ENCODE measurements around the gene CDYL.

CDYL gene

DNA sequence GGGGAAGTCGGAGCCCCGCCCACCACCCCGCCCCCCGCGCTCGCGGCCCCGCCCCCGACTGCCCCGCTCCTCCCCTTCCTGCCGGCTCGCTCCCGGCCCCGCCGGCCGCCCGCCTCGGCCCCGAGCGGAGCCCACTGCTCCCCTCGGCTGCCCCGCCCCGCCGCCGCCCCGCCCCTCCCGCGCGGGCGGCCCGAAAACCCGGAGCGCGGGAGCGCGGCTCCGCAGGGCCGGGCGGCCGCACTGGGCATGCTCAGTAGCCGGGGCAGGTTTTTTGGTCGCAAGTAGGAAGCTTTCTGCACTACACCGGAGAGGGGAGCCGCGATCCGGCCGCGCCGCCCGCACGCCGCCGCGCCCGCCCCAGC, at the start of gene CDYL:
Gene CDYL (plus strand): TSS at position 274 of the 362 bp plus-strand sequence. CDS start 380 bp downstream, outside the sequence.
- DNase-seq (ENCODE audit: low read depth in 2 of 2): peak; percentile 86 to 87

DNA sequence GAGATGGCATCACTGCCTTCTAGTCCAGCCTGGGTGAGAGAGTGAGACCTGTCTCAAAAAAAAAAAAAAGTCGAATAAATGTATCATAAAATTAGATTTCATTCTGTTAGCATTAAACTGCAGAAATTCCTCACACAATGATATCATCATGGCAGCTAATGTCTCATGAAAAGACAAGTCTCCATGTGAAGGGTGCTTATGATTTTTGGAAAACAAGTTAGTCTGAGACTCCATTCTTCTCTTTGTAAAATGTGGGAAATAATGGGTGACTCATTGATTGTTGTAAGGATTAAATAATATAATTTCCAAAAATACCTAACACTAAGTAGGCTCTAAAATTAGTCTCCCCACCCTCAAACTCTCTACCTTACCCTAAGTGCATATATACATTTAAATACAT, 49.6 kb upstream of the CDYL start:
- no peak for DNase-seq (ENCODE audit: low read depth in 2 of 2)

GRCh38 chr6:4727217-4727616, 49.0 kb upstream of the CDYL start:
- DNase-seq (ENCODE audit: low read depth in 2 of 2): no peak

DNA sequence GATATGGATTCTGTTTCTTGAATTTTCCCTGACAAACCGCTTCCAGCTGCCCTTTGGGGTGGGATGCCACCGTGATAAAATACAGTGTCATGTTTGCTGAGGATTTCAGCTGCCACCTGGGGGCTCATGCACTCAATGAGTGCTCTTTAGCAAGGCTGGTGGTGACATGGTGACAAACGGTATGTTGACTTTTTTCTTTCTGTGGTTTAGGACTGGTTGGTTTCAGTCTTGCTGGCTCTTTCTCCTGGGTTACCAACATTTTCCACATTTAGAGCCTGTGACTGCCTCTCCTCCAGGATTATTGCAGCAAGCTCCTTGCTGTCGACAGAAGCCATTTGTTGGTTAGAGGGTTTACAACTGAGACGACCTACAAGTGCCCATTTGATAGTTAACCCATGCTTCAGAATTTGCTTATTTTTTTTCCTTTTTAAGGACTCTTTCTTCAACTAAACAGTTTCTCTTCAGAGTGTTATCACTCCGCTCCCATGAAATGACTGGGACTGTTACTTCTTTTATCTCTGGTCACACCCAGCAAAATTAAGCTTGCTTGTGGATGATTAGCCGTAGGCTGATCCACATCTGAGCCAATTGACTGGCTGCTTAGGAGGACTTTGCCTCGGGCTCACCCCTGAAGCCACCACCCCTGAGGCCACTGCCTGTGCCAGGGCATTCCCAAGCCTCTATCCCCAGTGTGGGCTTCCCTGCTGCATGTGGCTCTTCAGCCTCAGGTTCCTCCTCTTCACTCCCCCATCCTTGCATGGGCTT, 48.4 kb upstream of the CDYL start:
- peak in 1 of 2 donors; percentile 6 for DNase-seq (ENCODE audit: low read depth in 2 of 2)

DNA sequence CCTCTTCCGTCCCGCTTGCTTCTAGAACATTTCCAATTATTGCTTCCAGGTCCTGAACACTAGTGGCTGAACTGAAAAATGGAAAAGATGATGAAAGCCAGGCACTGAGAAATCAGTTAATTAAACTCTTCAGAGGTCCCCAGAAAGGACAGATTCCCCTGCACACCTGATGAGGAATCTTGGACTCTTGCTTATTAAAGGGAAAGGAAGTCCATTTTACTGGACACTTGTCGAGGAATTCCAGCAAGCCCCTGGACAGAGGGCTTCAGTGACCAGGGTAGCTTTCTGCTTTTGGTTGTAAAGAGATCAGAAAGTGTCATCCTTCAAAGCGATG, 47.8 kb upstream of the CDYL start:
- no peak for DNase-seq (ENCODE audit: low read depth in 2 of 2)

- no peak for DNase-seq (ENCODE audit: low read depth in 2 of 2)
Observed at GRCh38 chr6:4728926-4729325, 47.3 kb upstream of the CDYL start.

DNA sequence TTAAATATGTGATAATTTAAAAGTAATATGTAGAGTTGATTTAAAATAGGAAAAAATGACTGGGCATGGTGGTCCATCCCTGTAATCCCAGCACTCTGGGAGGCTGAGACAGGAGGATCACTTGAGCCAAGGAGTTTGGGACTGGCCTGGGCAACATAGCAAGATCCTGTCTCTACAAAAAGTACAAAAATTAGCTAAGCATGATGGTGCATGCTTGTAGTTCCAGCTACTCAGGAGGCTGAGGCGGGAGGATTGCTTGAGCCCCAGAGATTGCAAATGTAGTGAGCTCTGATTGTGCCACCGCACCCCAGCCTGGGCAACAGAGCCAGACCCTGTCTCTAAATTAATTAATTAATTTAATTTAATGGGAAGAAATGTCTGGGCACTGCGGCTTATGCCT, 44.2 kb upstream of the CDYL start:
- no peak for DNase-seq (ENCODE audit: low read depth in 2 of 2)

DNA sequence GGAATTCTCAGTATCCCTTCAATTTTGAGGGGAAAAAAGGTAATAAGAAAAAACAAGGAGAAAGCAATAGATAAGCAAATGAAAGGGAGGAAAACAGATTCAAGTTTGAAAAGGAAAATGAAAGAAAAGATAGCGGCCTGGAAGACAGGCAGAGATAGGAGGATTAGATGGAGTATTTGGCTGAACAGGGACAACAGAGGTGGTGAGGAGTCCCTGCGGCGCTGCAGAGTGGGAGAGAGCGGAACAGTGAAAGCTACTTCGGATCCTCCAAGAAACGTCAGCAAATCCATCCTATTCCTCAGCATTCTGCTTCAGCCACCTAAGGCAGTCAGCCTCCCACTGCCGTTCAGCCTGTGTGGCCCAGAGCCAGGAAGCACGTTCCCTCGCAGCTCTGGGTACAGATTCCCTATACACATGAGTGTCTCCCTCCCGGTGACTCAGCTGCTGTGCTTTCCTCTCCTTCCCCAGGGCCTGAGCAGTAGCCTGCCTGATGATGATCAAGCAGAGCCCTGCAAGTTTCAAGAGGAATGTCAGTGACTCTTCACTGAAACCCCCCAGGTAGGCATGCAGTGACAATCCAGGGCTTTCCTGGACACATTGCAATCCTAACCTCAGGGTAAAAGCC, 43.4 kb upstream of the CDYL start:
- DNase-seq (ENCODE audit: low read depth in 2 of 2): no peak

DNA sequence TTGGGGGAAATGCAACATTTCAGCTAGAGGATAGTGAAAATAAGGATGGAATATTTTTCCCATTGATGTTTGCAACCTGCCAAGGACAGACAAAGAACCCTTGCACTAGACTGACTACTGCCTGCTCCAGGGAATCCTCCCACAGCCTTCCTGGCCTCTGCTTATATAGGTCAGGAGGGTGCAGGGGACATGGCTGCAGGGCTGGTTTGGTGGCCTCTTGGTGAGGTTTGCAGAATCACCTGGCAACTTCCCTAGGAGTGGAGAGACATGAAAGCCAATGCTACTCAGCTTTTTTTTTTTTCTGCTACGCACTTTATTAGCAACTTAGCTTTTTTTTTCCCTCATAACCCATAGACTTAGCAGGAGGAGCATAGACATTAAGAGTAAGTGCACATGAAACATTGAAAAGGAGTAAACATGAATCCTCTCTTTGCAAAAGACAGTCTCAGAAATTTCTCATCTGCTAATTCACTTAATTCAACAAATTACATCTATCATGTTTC, 39.8 kb upstream of the CDYL start:
- no peak for DNase-seq (ENCODE audit: low read depth in 2 of 2)

DNA sequence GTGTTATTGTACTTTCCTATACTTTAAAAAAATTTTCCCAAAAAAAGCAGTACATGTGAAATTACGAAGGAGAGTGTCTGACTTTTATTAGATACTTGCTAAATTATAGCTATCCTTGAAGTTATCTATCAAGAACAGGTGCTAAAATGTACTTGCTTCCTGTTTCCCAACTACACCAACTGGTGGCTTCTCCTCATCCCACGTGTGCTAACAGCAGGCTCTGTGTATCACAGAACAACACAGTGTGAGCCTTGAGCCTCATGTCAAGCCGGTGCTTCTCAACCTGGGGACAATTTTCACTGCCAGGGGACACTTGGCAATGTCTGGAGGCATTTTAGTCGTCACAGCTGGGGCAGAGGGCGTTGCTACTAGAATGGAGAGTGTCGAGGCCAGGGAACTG, 36.2 kb upstream of the CDYL start:
- DNase-seq (ENCODE audit: low read depth in 2 of 2): no peak

DNA sequence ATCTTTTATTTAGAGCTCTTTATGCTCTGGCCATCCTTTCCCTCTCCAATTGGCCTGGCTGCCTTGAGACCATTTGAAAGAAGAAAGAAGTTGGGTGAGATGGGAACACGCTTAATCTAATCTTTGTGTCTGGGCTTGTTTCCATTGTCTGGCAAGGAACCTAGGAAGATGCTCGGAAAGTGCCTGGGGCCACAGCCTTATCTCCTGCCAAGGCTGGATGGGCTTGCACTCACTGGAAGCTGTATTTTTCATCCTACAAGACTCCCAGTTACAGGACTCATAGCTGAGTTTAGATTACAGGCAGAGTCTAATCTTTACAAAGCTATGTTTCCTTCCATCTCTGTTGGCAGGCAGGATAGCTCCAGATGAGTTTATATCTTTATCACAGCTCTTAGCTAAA, 33.1 kb upstream of the CDYL start:
- no peak for DNase-seq (ENCODE audit: low read depth in 2 of 2)

GRCh38 chr6:4743926-4744325, 32.3 kb upstream of the CDYL start:
- no peak for DNase-seq (ENCODE audit: low read depth in 2 of 2)

- no peak for DNase-seq (ENCODE audit: low read depth in 2 of 2)
Observed at GRCh38 chr6:4747588-4747987, 28.6 kb upstream of the CDYL start.

DNA sequence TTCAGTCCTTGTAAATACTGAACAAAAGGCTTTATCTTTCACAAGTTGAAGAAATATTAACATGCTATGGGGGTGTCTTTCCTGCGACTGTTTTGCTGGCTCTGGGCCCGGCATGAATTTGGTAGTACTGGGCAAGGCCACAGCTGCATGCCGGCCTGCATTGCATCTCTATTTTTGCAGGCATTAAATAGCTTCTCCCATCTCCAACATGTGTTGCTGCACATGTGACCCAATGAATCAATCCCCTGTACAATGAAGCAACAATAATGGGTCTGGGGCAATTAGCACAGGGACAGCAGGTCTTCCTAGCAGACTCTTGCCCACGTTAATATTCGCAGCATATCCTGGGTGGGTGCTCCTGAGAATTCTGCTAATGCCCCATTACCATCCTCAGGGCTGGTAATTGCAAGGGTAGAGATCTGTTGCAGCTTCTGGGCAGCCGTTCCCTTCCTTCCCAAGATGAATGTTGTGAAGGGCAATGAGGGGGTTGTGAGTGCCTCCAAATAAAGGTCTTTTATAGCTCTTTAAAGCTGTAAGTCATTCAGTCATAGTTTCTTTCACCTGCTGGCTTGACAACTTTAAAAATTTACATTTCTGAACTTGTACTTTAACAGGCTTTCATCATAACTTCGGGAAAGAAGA, 24.3 kb upstream of the CDYL start:
- DNase-seq (ENCODE audit: low read depth in 2 of 2): no peak

GRCh38 chr6:4756247-4756646, 20.0 kb upstream of the CDYL start:
- no peak for DNase-seq (ENCODE audit: low read depth in 2 of 2)

- no peak for DNase-seq (ENCODE audit: low read depth in 2 of 2)
Observed at GRCh38 chr6:4759997-4760396, 16.2 kb upstream of the CDYL start.

GRCh38 chr6:4760773-4761172, 15.4 kb upstream of the CDYL start:
- DNase-seq (ENCODE audit: low read depth in 2 of 2): no peak

DNA sequence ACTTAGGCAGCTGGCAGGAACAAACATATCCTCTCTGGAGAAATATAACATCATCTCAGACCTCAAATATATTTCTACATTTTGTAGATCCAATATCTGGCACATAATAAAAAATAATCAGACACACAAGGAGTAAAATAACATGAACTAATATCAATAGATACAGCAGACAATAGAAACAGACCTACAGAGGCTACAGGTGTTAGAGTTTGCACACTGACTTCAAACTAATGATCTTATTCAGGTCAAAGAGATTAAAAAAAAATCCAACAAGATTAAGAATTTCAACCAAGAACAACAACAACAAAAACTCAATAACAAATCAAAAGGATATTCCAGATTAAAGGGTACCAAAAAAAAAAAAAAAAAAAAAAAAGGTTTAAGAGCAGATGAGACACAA, 13.9 kb upstream of the CDYL start:
- no peak for DNase-seq (ENCODE audit: low read depth in 2 of 2)

DNA sequence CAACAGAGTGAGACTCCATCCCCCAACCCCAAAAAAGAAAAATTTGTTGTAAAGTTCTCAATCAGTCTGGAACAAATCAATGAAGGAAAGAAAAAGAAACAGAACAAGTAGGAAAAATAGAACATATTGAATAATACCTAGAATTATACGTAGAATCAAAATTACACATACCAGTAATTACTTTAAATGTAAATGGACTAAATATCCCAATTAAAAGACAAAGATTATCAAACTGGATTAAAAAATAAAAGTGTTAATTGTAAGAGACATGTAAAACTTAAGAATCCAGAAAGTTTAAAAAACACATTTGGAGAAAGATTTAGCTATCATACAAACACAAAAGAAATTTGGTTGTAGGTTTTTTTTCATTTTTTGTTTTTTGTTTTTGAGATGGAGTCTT, 12.3 kb upstream of the CDYL start:
- DNase-seq (ENCODE audit: low read depth in 2 of 2): no peak

DNA sequence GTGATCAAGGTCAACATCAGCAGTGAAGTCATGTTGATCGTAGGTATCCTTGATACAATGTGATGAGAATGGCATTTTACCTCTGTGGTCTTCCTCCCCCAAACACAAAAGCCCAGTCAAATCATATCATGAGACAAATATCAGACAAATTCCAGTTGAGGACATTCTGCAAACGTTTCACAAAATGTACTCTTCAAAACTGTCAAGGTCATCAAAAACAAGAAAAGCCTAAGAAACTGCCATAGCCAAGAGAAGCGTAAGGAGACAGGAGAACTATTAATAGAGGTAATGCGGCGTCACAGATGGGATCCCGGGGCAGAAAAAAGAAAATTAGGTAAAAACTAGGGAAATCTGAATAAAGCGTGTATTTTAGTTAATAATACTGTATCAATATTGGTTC, 7.4 kb upstream of the CDYL start:
- no peak for DNase-seq (ENCODE audit: low read depth in 2 of 2)

DNA sequence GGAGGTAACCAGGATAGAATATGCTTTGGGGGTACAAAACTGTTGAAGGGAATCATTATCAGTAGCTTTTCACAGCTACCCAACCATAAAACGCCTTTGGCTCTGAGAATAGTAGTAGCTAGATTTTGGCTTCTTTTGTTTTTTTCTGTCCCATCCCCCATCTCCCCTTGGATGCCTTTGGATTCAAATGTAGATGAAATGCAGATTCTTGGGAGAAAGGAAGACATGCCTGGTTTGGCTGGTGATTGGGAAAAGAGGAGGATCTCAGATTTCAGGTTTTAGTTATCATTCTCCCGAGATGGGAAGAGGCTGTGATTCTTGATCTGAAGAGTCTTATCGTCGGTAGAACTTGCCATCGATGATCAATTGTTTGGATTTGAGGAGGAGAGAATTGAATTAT, 3.5 kb upstream of the CDYL start:
- no peak for DNase-seq (ENCODE audit: low read depth in 2 of 2)

DNA sequence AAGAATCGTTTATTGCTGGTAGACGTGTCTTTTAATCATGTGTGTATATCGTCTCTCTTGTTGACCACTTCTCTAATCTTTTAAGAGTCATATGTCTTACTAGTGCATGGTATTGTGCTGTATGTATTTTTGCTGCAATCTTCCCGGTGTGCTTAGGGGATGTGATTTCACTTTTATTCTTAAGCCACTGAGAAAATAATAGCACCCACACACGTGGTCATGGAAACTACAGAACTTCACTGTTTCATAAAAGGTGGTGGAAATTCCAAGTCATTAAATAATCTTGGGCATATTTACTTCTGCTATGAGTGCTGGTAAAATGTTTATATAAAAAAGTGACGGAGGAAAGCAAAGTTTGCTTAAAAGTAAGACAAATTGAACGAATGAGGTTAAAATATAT, 3.0 kb upstream of the CDYL start:
- no peak for DNase-seq (ENCODE audit: low read depth in 2 of 2)

GRCh38 chr6:4774296-4774695, 1.9 kb upstream of the CDYL start:
- no peak for DNase-seq (ENCODE audit: low read depth in 2 of 2)

All from stimulated activated CD8-positive, alpha-beta memory T cell treated with anti-CD3 and anti-CD28 coated beads, Interleukin-15, amount 100 ng/mL, for 48 hours (primary cell).